ENCODE data around the gene IL1R2.

GRCh38 chr2:101995804-101996203, 4.0 kb downstream of the IL1R2 start:
- TF ChIP-seq, protein P1, sequence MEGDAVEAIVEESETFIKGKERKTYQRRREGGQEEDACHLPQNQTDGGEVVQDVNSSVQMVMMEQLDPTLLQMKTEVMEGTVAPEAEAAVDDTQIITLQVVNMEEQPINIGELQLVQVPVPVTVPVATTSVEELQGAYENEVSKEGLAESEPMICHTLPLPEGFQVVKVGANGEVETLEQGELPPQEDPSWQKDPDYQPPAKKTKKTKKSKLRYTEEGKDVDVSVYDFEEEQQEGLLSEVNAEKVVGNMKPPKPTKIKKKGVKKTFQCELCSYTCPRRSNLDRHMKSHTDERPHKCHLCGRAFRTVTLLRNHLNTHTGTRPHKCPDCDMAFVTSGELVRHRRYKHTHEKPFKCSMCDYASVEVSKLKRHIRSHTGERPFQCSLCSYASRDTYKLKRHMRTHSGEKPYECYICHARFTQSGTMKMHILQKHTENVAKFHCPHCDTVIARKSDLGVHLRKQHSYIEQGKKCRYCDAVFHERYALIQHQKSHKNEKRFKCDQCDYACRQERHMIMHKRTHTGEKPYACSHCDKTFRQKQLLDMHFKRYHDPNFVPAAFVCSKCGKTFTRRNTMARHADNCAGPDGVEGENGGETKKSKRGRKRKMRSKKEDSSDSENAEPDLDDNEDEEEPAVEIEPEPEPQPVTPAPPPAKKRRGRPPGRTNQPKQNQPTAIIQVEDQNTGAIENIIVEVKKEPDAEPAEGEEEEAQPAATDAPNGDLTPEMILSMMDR (IDR thresholded peaks at IDR 0.05): no peak
- no peak for TF ChIP-seq POLR2AphosphoS5 (IDR thresholded peaks at IDR 0.05)
